ENCODE data around the gene RPL32. TPM values are rescaled to one million over a fixed set of nuclear protein-coding genes. Genes with fewer than 3 reads are reported as not detected.

The RPL32 gene
- total and polyA plus RNA-seq, 2 of the 4 experiments (the other 2 are of a cell fraction) = 566 to 1,856 TPM

- H4K8ac ChIP-seq (ENCODE audit: low read depth in 2 of 2, low read length in 2 of 2) = no peak overlapping the region
- H3K36me3 ChIP-seq (ENCODE audit: control insufficient read depth, insufficient read depth, low read length) = peaks cover 42% of the 10 kb centered on the region
- no peak overlapping the region for H3K4me3 ChIP-seq (ENCODE audit: insufficient read depth, low read depth, low read length)
- H3K9ac ChIP-seq (ENCODE audit: low read depth, low read length) = no peak overlapping the region
- BruUV-seq (replicated peaks) = no TSS peak
- no peaks in the 10 kb centered on the region for H3K4me1 ChIP-seq (ENCODE audit: control insufficient read depth, insufficient read depth, low read length)
- no peak overlapping the region for H2BK20ac ChIP-seq (ENCODE audit: low read depth, low read length)
- H3K27me3 ChIP-seq (ENCODE audit: control insufficient read depth, insufficient read depth, low read length) = no peaks in the 10 kb centered on the region
- in situ Hi-C loops (cut with MboI; ENCODE audit: low sequenced_read_pairs) = no loop called here
- no peak overlapping the region for H3K27ac ChIP-seq (ENCODE audit: insufficient read depth, low read length)
- H4K91ac ChIP-seq (ENCODE audit: insufficient read depth, low read depth, low read length) = no peak overlapping the region
- no peak overlapping the region for H2AFZ ChIP-seq (replicated peaks; ENCODE audit: low read length, poor library complexity)
- CTCF ChIA-PET = no interaction called here
- no peak for TF ChIP-seq SMC3 (IDR thresholded peaks at IDR 0.05; ENCODE audit: low read depth, low read length)
- no peak for TF ChIP-seq RAD21 (IDR thresholded peaks at IDR 0.05; ENCODE audit: low read length)
- no peak for TF ChIP-seq USF2 (IDR thresholded peaks at IDR 0.05; ENCODE audit: low read depth, low read length)
- no peak for TF ChIP-seq MAFK (IDR thresholded peaks at IDR 0.05; ENCODE audit: low read depth, low read length)
- TF ChIP-seq CEBPB (IDR thresholded peaks at IDR 0.05; ENCODE audit: low read depth, low read length) = no peak
- TF ChIP-seq BHLHE40 (IDR thresholded peaks at IDR 0.05; ENCODE audit: low read depth, low read length) = no peak
- TF ChIP-seq NFE2L2 (IDR thresholded peaks at IDR 0.05; ENCODE audit: low read depth, low read length) = no peak
- TF ChIP-seq FOS (IDR thresholded peaks at IDR 0.05; ENCODE audit: low read depth, low read length) = no peak
- TF ChIP-seq ELK1 (IDR thresholded peaks at IDR 0.05; ENCODE audit: borderline replicate concordance, low read depth, low read length) = no peak
- no peak for TF ChIP-seq CTCF (conservative IDR thresholded peaks at IDR 0.05; ENCODE audit: low read depth, low read length)
- no peak for TF ChIP-seq CHD1 (IDR thresholded peaks at IDR 0.05; ENCODE audit: low read depth, low read length)
- TF ChIP-seq RFX5 (IDR thresholded peaks at IDR 0.05; ENCODE audit: low read depth, low read length) = no peak
- no peak for TF ChIP-seq RCOR1 (IDR thresholded peaks at IDR 0.05; ENCODE audit: insufficient replicate concordance, low read length)
- no peak for TF ChIP-seq POLR2A (IDR thresholded peaks at IDR 0.05; ENCODE audit: low read depth, low read length)
- no peak for TF ChIP-seq MXI1 (IDR thresholded peaks at IDR 0.05; ENCODE audit: borderline replicate concordance, low read depth, low read length)
- no peak for TF ChIP-seq MAZ (IDR thresholded peaks at IDR 0.05; ENCODE audit: borderline replicate concordance, low read depth, low read length)
- H2AK5ac ChIP-seq (ENCODE audit: low read depth, low read length) = no peak overlapping the region
- no peak overlapping the region for H3K14ac ChIP-seq (replicated peaks; ENCODE audit: low read depth, low read length)
- DNase-seq (no peak), ATAC-seq (ENCODE audit: low read depth) (no peak)
- no peak overlapping the region for H2BK15ac ChIP-seq (ENCODE audit: low read depth, low read length)
- H4K20me1 ChIP-seq (ENCODE audit: insufficient read depth, low read length) = peaks cover 16% of the 10 kb centered on the region
- H3K23ac ChIP-seq (ENCODE audit: low read depth, low read length) = peak overlapping the region; percentile 60; the same call in 1 of the 2 replicates
- H3K9me1 ChIP-seq (ENCODE audit: insufficient read depth, low read length) = peaks cover 3% of the 10 kb centered on the region; the same call in 1 of the 2 replicates
- intact Hi-C loops (cut with micrococcal nuclease) = no loop called here
- H3K9me3 ChIP-seq (ENCODE audit: control insufficient read depth, insufficient read depth, low read length) = no peaks in the 10 kb centered on the region
- no peak overlapping the region for H2BK120ac ChIP-seq (ENCODE audit: low read depth, low read length)
- H2BK5ac ChIP-seq (ENCODE audit: low read depth, low read length, poor library complexity, severe bottlenecking) = no peak overlapping the region
- dilution Hi-C loops (cut with HindIII; ENCODE audit: low sequenced_read_pairs, unreplicated experiment) = no loop called here
- H3K4me2 ChIP-seq (ENCODE audit: low read depth, low read length) = no peak overlapping the region
- H3K4ac ChIP-seq (ENCODE audit: low read depth, low read length) = no peak overlapping the region
- H2AK9ac ChIP-seq (replicated peaks; ENCODE audit: low read depth, low read length, poor library complexity) = no peak overlapping the region
- POLR2A ChIA-PET (ENCODE audit: unreplicated experiment) = no interaction called here
- H4K5ac ChIP-seq (ENCODE audit: low read depth, low read length) = no peak overlapping the region
- H3K79me1 ChIP-seq (ENCODE audit: low read depth in 1 of 2, low read length in 2 of 2) = no peaks in the 10 kb centered on the region; a peak in 1 of 4 replicates
- H3K56ac ChIP-seq (ENCODE audit: extremely low read depth, insufficient read depth, low read length) = no peak overlapping the region
- no CpG with 5 or more reads among the region's 4 CpGs for WGBS, 2 experiments (ENCODE audit: extremely low coverage in 2 of 2, insufficient read length in 1 of 2)
- H3K18ac ChIP-seq (ENCODE audit: low read depth, low read length) = no peak overlapping the region
Observed at GRCh38 chr3:12829404-12829803, 12.0 kb downstream of the RPL32 start.
